HG03060 (cell line): ENCODE results near the gene C17orf75.

Experiments
- ATAC-seq: cut with Tn5 transposase; IDR thresholded peaks from one replicate; pipeline ENCODE4 v1.9.1; 2021; ENCODE audit warnings: low read depth, moderate number of reproducible peaks; ENCODE audit not compliant: unreplicated experiment

The C17orf75 gene

GRCh38 chr17:32307658-32308057 is 34.3 kb downstream of the C17orf75 start:
- ATAC-seq, result no peak

GRCh38 chr17:32305049-32305448 is 36.9 kb downstream of the C17orf75 start:
- no peak for ATAC-seq

GRCh38 chr17:32303781-32304288 is 38.1 kb downstream of the C17orf75 start:
- no peak for ATAC-seq

- no peak for ATAC-seq
These were observed 38.9 kb downstream of the C17orf75 start for GRCh38 chr17:32302860-32303649.

- ATAC-seq, result no peak
These were observed 39.9 kb downstream of the C17orf75 start for GRCh38 chr17:32302037-32302436.

GRCh38 chr17:32299580-32300164 is 42.3 kb downstream of the C17orf75 start:
- no peak for ATAC-seq

DNA sequence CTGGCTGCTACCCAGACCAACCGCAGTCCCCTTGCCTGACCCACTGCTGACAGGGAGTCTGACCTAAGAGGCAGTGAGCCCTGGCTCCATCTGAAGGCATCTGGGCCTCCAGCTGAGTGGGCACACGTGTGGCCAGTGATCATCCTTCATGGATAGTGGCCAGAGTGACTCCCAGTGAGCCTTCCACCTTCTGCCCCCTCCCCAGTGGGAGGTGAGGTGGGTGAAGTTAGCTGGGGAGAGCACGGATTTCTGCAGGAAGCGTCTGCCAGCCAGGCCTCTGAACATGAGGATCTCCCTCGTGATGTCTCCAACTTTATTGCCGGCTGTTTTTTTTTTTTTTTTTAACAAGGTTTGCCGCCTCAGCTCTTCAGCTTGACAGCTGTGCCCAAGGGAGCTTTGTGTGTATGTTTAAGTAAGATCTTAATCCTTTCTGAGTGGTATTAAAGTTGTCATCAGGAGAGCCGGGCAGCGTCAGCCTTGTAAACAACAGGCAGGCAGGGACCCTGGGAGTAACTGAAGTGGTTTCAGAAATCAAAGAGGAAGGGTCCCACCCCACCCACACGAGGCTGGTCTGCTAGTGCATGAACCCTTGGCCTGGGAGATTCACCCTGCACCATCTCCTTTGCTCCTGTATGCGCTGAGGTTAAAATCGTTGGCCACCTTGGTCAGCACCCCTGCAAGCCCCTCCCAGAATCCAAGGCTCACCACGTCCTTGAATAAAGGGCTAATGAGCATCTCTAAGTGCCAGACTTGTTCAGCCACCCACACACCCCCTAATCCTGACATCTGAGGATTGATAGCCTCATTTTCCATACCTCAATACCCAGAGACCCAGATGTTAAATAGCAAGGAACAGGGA is 43.0 kb downstream of the C17orf75 start:
- no peak for ATAC-seq

GRCh38 chr17:32298298-32298697 is 43.7 kb downstream of the C17orf75 start:
- ATAC-seq, result no peak

GRCh38 chr17:32297860-32298259 is 44.1 kb downstream of the C17orf75 start:
- no peak for ATAC-seq

GRCh38 chr17:32297424-32297823 is 44.5 kb downstream of the C17orf75 start:
- no peak for ATAC-seq

DNA sequence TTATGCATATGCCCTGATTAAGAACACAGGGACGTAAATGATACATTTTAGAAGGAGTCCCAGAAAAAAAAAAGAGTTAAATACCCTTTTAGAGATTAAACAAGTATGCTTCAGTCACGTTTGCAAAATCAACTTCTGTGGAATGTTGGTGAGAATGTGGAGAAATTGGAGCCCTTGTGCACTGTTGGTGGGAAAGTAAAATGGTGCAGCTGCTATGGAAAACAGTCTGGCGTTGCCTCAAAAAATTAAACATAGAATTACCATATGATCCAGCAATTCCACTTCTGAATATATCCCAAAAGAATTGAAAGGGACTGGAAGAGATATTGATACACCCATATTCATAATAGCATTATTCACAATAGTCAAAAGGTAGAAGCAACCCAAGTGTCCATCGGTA is 49.9 kb downstream of the C17orf75 start:
- no peak for ATAC-seq

GRCh38 chr17:32289471-32290070 is 52.4 kb downstream of the C17orf75 start:
- no peak for ATAC-seq

- ATAC-seq, result no peak
These were observed 53.4 kb downstream of the C17orf75 start for GRCh38 chr17:32288615-32289014.

- no peak for ATAC-seq
These were observed 54.0 kb downstream of the C17orf75 start for GRCh38 chr17:32287804-32288511.

DNA sequence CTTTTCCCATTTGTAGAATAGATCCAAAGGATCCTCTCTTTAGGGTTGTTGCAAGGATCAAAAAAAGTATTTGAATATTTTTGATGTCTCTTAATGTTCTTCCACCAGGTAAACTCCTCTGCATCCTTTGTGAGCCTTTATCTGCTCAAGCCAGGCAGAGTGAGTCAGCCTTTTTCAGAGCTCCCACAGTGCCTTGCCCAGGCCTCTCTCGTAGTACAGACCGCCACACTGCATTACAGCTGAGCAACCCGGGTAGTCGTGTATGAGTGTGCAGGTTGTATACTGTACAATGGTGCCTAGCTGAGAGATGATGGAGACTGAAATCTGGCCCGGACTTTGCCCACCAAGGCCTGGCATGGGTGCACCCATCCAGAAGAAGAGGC is 55.5 kb downstream of the C17orf75 start:
- no peak for ATAC-seq

DNA sequence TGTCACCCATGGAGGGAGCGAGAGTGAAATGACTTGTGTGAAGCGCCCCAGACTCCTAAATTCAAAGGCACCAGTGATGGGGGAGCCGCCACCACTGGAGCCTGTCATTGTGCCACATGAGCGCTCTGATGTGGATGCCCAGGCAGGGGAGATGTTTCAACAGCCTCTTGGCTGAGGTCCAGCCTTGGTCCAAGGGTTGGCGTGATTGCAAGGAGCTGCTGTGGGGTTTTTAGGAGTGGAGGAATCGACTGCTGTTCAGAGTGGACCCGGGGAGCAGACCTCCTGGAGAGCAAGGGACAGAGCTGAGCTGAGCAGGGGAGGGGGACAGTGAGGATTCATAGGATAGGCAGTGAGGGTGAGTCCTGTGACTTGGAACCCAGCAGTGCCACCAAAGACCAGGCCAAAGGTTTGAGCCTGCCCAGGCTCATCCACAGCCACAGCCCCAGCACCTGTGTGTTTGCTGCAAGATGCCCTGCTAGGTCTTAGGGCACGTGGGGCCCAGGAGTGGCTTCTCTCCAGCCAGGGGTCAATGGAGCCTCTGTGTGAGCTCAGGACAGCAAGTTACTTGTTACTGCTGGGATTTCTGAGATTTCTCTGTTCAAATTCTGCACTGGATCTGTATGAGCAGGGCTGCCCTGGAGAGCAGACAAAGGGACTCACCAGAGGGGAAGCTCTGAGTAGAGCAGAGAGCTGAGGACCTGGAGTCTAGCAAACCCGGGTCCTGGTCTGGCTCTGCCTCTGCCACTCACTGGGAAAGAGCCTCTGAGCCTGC is 56.0 kb downstream of the C17orf75 start:
- ATAC-seq, result no peak

DNA sequence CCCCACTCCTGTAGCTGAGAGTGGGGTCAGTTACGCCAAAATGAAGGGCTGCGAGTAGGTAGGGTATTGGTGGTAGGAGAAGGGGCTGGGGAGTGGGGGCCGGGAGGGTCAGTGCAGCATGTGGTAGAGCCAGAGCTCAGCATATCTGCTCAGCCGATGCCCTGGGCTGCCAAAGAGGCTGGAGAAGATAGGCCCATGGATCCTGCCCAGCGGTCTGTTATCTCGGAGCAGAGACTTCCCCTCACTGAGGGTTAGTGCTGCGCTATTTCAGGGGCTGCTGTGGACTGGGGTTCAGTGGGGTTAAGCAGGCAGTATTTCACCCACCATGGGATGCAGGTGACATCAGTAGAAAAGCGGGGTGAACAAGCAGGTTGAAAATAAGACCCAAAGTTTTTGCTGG is 56.7 kb downstream of the C17orf75 start:
- ATAC-seq, result no peak

GRCh38 chr17:32283745-32284201 is 58.2 kb downstream of the C17orf75 start:
- no peak for ATAC-seq

- ATAC-seq, result no peak
These were observed 60.9 kb downstream of the C17orf75 start for GRCh38 chr17:32281011-32281451.
